GM19395 (cell line): ENCODE results near the gene NUSAP1.
"Not testable (repeated sequence)": the region's sequence is repeated elsewhere in the genome, so short reads cannot be mapped to it uniquely, and the experiment has no call there.

Source experiments
- ATAC-seq: cut with Tn5 transposase; IDR thresholded peaks from one replicate; pipeline ENCODE4 v1.9.1; 2021; ENCODE audit warnings: mild to moderate bottlenecking, moderate library complexity; ENCODE audit not compliant: unreplicated experiment

Gene NUSAP1

DNA sequence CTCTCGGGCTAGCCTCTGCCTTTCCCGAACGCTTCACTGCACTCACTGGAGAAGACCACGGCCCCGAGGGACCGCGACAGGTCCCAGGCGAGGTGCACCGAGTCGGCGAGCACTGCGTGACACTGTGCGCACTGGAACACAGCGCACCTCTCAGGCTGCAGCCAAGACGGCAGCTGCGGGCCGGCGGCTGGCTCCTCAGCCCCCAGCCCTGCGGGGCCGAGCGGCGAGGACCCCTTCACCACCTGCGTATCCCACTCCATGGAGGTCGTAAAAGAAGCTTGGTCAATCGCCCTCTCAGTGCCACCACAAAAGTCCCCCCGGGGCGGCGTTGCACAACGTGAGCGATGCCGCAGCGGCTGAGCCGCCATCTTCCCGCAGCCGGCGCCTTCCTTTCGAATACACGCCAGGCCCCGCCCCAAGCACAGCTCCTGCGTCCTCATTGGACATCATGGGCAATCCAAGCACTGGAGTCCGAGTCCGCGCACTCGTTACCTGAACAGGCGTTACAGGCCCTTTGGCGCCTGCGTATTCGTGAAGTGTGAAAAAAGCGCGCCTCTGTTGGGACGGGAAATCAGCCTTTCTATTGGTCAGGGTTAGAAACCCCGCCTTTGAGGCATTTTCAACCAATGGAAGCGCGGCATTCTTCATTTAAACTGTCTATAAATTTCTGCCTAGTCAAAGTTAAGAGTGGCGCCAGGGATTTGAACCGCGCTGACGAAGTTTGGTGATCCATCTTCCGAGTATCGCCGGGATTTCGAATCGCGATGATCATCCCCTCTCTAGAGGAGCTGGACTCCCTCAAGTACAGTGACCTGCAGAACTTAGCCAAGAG, at the start of gene NUSAP1, which contains the start of gene OIP5:
Gene NUSAP1, plus strand, starts transcription at position 688 of the 832 bp plus-strand sequence. Its CDS starts 77 bp downstream, at position 765.
Gene OIP5, minus strand, starts transcription at position 398 of the 832 bp plus-strand sequence. Its CDS starts 30 bp downstream, at position 368.
- ATAC-seq, result peak; percentile 89

- ATAC-seq, result not testable (repeated sequence)
These were observed 49.6 kb upstream of the NUSAP1 start for GRCh38 chr15:41282980-41283652.

DNA sequence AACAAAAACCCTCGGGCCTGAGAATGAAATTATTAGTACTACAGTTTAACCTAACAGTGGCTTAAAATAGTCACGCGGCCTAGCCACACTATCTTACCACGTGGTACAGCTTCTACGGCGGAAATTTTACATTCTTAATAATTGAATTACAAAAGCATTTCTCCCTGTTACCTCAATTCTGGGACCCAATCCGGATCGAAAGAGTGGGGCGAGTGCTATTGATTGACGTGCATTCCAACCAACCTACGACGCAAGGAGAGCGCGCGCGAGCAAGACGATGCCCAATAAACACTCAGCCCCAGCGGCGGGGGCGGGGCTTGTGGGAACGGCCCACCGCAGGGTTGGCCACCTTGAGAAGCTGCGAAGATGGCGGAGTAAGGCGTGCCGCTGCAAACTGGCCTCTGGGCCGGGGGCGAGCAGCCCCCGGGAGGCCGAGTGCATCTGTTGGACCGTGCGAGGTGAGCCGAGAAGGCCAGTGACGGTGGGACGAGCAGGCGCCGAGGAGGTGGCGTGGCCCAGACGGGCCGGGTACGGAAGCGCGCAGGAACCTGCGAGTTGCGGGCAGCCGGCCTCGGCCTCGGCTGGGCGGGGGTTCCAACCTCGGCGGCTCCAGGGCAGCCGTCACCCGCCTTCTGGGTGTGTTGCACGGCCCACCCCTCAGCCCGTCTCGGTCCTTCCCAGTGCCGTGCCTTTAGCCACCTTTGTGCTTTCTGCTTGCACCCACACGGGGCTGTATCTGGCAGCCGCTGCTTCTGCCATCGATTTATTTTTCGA, 48.8 kb upstream of the NUSAP1 start:
- peak; percentile 95 for ATAC-seq

- ATAC-seq, result no peak
These were observed 48.1 kb upstream of the NUSAP1 start for GRCh38 chr15:41284427-41285177.

DNA sequence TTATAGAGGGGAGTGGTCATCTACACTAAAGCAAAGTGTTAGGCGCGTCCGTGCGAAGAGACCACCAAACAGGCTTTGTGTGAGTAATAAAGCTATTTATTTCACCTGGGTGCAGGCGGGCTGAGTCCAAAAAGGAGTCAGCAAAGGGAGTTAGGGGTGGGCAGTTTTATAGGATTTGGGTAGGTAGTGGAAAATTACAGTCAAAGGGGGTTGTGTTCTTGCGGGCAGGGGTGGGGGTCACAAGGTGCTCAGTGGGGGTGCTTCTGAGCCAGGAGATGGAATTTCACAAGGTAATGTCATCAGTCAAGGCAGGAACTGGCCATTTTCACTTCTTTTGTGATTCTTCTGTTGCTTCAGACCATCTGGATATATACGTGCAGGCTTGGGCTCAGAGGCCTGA, 47.4 kb upstream of the NUSAP1 start:
- no peak for ATAC-seq

- ATAC-seq, result no peak
These were observed 45.9 kb upstream of the NUSAP1 start for GRCh38 chr15:41286665-41287333.

DNA sequence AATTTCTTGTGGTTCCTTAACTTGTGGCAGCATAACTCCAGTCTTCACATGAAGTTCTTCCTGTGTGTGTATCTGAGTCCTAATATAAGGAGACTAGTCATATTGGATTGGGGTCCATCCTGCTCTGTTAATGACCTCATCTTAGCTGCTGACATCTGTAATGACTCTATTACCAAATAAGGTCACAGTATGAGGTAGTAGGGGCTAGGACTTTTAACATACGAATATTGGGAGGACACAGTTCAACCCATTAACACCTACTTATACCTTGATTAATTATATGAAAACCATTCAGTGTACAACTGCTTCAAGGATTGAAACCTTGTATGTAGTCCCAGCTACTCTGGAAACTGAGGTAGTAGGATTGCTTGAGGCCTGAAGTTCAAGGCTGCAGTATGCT, 44.2 kb upstream of the NUSAP1 start:
- ATAC-seq, result no peak

GRCh38 chr15:41289953-41290352, 42.7 kb upstream of the NUSAP1 start:
- ATAC-seq, result no peak

GRCh38 chr15:41291065-41291631, 41.5 kb upstream of the NUSAP1 start:
- ATAC-seq, result peak; percentile 83

- ATAC-seq, result no peak
These were observed 40.2 kb upstream of the NUSAP1 start for GRCh38 chr15:41292521-41292920.

- ATAC-seq, result not testable (repeated sequence)
These were observed 31.5 kb upstream of the NUSAP1 start for GRCh38 chr15:41301139-41301538.

- ATAC-seq, result no peak
These were observed 31.1 kb upstream of the NUSAP1 start for GRCh38 chr15:41301587-41301986.

DNA sequence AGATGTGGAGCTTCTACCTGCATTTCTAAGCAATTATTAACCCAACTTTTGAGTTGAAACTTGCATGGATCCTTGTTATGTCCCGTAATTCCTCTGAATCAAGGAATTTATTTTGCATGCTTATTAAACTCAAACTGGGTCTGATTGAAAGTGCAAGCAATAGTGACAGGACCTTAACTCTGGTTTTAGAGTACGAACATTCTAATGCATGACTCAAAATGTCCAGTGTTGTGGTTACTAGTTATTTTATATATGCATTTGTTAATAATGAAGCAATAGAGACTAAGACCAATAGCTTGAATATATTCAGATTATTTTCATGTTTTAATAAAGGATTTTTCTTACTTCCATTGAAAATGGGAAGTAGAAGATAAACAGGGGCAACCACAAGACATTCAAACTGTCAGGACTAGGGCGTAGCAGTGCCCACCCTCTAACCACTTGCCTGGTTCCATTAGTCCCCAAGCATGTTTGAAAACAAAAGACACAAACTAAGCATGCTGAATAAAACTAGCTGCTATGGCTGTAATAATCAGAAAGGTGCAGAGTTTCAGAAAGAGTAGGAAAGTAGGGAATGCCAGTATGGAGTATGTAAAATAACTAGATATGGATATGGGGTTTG, 28.4 kb upstream of the NUSAP1 start:
- no peak for ATAC-seq

GRCh38 chr15:41307679-41308078, 25.0 kb upstream of the NUSAP1 start:
- ATAC-seq, result no peak

DNA sequence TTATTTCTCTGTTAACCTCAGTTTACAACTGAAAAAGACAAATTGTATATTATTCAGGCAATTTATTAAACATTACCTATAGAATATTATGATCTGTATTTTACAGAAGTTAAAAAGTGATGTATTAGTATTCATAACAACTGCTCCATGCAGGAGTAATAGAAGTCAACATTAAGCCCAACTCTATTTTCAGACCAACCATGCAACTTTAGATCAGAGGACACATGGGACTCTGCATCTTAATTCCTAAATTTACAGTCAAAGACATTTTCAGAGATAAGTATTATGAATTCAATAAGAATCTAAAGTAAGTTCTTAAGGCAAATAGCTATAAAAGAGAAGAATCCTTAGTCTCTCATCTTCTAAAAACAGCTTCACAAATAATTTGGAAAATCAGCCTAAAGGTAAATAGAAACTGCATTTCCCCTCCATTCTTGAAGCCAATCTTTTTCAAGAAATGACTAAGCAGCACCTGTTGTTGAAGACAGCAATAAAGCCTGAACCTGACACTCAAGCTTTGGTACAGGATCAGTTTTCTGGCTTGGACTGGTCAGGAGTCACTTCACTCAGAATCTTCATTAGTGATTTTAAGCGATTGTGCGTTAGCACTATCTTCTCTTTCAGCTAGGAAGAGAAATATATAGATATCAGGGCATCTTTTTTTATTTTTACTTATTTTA, 23.3 kb upstream of the NUSAP1 start:
- ATAC-seq, result peak; percentile 60

DNA sequence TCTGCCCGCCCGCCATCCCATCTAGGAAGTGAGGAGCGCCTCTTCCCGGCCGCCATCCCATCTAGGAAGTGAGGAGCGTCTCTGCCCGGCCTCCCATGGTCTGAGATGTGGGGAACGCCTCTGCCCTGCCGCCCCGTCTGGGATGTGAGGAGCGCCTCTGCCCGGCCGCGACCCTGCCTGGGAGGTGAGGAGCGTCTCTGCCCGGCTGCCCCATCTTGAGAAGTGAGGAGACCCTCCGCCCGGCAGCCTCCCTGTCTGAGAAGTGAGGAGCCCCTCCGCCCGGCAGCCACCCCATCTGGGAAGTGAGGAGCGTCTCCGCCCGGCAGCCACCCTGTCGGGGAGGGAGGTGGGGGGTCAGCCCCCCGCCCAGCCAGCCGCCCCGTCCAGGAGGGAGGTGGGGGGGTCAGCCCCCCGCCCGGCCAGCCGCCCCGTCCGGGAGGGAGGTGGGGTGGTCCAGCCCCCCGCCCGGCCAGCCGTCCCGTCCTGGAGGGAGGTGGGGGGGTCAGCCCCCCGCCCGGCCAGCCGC, 11.8 kb upstream of the NUSAP1 start:
- not testable (repeated sequence) for ATAC-seq

DNA sequence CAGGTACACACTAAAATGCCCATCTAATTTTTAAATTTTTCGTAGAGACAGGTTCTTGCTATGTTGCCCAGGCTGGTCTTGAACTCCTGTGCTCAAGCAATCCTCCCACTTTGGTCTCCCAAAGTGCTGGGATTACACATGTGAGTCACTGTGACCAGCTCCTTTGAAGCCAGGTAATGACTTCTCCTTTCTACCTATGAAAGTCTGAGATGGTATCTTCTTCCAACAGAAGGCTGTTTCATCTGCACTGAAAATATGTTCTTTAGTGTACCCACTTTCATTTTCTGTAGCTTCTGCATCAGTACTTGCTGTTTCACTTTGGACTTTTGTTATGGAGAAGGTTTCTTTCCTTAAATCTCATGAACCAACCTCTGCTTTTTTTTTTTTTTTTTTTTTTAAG, 9.1 kb upstream of the NUSAP1 start:
- ATAC-seq, result no peak

- no peak for ATAC-seq
These were observed 1.4 kb upstream of the NUSAP1 start for GRCh38 chr15:41331281-41331680.

DNA sequence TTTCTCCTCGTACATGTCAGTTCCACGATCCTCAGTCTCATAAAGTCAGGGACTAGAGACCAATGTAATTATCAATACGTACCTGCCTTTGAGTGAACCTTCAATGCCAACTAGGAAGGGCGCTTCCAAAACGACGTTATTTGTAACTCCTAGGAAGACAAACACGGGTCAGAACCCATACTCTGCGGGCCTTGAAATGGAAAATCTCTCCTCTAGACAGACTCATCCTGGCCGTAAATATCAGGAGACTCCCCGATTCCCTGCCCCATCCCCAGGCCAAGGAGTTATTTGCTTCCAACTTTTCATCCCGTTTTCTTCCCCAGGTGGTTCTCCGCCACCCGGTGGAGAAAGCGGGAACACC, 868 bp upstream of the NUSAP1 start:
- no peak for ATAC-seq
